DMS53 treated with DMSO at 0.1 percent for 48 hours (cell line): ENCODE measurements around the gene RABEPK.
"Not testable (repeated sequence)": the region's sequence is repeated elsewhere in the genome, so short reads cannot be mapped to it uniquely, and the experiment has no call there.

Experiments
- DNase-seq: peaks from one replicate; lab custom pipeline; 2025; ENCODE audit not compliant: unreplicated experiment; lab: John Stamatoyannopoulos, UW

The RABEPK gene

DNA sequence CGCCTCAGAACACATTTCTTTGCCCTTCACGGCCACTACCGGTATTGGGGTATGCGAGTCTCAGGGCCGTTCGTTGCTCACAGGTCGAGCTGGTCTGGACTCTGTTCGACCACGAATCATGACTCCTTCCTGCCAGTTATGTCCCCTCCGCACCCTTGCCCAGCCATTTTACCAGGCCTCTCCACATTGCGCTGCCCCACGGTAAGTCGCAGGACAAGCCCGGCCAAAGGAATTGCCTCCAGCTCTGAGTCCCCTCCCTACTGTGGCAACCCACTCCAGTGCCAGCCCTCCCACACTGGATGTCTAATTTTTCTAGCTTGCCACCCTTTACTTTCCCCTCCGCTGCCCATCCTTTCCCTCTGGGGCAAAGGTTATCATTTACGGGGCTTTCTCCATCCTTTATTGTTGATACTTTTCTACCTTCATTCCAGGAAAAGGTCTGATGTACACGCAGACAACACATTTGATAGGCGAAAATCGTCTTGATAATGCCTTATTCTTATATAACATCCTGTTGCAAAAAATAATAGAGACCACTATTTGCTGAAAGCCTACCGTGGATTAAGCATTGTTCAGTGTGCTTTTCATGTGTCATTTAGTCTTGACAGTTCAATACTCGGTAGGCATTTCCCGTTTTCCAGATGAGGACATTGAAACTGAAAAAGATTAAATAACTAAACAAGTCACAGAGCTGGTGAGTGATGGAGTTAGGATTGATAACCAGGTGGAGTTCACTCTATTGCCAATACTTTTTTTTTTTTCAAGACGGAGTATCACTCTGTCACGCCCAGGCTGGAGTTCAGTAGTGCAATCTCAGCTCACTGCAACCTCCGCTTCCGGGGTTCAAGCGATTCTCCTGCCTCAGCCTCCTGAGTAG is 41.8 kb downstream of the RABEPK start:
- DNase-seq: peak; percentile 58

DNA sequence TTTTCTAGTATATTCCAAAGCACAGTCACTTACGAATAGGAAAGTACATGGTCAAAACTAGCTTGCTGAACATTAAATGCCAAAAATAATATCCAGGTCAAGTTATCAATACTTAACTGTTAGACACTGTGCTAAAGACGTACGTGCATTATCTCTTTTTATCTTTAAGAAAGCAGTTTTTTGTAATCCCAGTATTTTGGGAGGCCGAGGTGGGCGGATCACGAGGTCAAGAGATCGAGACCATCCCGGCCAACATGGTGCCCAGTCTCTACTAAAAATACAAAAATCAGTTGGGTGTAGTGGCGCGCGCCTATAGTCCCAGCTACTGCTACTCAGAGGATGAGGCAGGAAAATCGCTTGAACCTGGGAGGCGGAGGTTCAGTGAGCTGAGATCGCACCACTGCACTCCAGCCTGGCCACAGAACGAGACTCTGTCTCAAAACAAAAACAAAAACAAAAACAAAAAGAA is 43.5 kb downstream of the RABEPK start:
- DNase-seq: no peak

DNA sequence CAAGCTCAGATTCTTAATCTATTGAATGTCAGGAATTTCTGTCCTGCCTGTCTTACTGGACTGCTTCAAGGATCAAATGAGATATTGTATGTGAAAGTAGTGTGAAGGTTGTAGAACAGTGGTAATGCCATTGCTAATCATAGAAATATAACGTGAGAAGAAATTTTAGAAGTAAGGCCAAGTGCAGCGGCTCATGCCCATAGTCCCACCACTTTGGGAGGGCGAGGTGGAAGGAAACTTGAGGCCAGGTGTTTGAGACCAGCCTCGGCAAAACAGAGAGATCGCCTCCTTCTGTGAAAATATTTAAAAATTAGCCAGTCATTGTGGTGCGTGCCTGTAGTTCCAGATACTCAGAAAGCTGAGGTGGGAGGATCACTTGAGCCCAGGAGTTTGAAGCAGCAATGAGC is 45.9 kb downstream of the RABEPK start:
- no peak for DNase-seq

DNA sequence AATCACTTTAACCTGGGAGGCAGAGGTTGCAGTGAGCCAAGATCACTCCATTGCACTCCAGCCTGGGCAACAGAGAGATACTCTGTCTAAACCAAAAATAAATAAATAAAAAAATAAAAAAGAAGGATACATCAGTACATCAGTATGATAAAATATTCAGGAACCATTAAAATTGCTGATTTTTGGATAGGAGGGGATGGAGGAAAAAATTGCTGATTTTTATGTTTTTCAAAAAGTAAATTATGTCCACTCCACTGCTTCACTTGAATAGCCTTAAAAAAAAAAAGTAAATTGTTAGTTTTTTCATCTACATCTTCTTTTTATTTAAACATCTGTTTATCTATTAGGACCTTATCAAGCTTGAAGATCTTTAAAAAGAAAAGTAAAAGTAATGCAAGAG is 53.9 kb downstream of the RABEPK start:
- no peak for DNase-seq

DNA sequence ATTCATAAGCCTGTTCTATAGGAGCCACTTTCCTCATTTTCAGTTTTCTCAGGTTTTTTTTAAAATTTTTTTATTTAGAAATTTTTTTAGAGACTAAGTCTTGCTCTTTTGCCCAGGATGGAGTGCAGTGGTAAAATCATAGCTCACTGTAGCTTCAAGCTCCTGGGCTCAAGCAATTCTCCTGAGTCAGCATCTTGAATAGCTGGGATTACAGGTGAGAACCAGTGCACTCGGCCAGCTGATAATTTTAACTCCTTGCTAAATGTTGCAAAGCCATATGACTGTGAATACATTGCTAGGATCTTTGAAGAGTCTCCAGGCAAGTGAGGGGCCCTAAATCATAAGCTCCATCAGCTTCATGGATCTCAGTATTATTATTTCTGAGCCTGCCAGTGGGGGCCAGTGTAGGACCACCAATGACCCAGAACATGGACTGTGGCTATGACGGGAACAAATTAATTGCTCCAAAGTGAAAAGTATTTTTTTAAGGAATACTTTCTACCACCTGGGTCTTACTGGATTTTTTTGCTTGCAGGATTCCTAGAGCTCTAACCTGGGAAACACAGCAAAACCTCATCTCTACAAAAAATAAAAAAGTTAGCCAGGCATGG is 55.5 kb downstream of the RABEPK start:
- no peak for DNase-seq

DNA sequence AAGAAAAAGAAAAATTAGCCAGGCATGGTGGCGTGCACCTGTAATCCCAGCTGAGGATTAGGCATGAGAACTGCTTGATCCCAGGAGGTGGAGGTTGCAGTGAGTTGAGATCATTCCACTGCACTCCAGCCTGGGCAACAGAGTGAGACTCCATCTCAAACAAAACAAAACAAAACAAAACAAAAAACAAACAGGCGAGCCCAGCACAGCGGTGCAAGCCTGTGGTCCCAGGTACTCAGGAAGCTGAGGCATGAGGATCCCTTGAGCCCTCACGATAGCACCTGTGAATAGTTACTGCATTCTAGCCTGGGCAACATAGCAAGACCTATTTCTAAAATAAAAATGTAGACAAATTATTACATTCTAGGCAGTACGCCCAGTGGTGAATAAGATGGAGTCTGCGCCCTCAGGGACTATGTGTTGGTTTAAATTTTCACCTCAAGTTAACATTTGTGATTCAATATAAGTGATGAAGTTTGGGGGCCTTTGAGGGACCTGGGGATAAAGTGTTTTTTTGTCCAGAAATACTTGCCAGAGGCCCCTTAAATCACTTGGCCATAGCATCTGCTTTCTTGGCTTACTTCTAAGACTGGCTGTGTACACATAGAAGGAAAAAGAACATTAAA is 57.9 kb downstream of the RABEPK start:
- no peak for DNase-seq

DNA sequence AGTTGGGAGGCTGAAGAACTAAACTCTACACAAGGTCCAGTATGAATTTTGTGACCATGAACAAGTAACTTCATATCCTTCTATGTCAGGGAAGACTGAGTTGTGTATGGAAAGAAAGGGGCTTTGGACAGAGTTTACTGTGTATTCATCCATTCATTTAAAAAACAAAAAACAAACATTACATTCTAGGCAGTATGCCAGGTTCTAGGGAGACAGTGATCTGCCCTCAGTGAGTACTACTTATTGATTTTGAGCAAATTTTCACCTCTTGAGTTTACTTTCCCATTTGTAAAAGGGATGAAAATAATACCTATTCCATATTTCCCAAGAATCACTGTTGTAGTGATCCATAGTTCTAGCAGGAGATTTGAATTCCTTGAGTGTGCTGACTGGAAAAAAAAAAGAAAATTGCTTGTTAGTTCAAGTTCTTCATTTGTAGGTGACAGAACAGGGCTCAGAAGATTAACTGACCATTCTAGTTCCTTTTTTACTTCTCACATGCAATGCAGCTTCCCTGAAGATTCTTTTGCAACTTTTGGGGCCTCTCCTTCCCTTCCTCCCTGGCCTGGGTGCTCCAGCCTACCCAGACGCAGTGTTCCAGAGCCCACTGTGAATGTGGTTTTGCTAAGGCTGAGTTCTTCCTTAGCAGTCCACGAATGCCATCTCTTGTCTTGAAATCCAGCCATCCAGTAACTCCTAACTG is 58.6 kb downstream of the RABEPK start:
- DNase-seq: no peak

DNA sequence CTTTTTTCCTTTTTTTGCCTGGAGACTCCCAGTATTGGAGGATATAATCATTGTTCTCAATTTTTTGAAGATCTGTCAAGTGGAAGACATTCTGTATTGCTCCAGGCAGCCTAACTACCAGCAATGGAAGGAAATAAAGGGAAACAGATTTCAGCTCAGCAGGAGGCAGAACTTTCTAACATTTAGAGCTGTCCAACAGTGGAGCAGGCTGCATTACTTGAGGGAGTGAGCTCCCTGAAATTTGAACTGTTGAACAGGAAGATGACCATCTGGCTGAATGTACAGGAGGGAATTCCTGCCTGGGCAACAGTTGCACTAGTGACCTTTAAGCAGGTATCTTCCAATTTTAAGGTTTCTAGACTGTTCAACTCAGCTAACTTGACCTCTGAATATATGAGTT is 60.2 kb downstream of the RABEPK start:
- DNase-seq: no peak

DNA sequence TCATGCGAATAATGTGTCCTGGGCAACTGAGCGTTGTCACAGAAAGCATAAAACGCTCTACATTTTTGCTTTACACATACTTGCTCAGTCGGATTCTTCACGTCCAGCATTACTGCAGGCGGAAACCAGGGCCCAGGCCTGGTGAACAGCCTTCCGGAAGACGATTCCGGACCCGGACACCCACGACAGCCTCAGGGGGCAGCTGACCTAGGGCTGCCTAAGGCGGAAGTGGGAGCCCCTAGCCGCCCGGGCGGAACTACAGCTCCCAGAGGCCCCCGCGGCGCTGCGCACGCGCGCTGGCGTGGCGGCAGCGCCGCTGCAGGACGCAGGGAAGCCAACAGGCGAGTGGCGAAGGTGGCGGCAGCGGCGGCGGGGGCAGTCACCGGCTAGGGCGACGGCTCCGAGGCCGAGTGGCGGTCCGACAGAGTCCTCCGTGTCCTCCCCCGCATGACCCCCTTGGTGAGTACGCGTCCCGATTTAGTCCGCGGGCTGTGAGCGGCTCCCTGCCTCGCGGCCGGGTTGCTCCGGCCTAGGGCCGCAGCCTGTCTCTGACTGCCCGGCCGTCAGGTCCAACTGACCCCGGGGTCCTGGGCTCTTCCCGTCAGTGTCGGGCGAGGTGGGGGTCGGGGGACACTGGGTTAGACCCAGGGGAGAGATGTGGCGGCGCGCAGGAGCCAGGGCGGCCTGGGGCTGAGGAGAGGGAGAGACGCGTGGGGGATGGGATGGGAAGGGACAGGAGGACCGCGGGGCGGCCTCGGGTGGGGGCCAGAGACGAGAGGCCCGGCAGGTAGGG is 61.4 kb downstream of the RABEPK start, which contains the start of gene GAPVD1:
TSS of gene GAPVD1 (plus strand) at position 326 of the 793 bp plus-strand sequence. CDS start 37,096 bp downstream, outside the sequence.
- peak; percentile 90 for DNase-seq

DNA sequence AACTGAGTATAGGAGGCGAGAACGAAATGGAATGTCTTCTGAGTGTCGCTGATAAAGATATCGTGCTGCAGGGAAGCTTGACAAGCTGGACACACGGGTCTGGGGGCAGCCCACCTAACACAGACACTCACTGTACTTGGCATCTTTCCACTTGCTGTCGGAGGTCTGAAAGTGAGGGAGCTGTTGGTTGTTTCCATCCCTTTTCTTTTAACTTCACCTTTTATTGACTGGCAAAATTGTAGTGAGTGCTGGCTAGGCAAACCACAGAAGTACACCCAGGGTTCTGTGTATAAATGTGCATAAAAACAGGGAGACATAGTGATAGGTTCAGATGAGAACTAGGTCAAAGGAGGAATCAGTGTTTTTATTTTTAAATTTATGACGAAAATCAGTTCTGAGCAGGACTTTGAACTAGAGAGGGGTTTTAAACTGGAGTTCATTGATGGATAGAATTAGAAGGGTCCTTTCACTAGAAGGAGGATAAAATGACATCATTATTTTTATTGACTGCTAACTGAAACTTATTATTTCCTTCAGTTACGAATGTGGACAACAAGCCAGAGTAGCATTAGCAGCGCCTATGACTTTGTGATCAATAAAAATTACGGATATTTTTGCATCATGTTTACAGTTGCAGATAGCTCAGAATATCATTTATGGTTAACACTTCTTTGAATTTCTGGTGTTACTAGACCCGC is 62.1 kb downstream of the RABEPK start:
- no peak for DNase-seq

DNA sequence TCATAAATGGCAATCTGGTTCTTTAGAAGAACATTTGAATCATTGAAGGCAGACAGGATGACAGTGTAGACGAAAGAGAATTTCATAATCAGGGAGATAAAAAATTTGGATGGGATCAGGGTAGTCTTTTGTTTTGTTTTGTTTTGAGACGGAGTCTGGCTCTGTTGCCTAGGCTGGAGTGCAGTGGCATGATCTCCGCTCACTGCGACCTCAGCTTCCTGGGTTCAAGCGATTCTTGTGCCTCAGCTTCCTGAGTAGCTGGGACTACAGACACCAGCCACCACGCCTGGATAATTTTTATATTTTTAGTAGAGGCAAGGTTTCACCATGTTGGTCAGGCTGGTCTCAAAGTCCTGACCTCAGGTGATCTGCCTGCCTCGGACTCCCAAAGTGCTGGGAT is 63.7 kb downstream of the RABEPK start:
- DNase-seq: not testable (repeated sequence)

DNA sequence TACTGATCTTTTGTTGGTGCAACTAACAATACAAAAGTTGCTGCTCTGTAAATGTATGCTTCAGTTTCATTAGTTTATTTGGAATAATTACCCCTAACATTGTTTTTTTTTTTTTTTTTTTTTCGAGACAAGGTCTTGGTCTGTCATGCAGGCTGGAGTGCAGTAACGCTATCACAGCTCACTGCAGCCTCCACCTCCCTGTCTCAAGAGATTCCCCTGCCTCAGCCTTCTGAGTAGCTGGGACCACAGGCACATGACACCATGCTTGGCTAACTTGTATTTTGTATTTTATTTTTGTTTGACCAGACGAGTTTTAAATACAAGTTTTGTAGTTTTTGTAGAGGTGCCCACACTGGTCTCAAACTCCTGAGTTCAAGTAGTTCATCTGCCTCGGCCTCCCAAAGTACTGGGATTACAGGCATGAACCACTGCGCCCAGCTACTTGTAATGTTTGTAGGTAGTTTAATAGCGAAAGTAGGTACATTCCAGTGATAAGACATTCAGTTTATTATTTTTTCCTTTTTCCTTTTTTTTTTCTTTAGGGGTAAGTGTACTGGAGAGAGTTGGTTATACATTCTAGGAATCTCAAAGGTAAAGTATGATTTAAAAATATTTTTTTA is 68.2 kb downstream of the RABEPK start:
- no peak for DNase-seq

DNA sequence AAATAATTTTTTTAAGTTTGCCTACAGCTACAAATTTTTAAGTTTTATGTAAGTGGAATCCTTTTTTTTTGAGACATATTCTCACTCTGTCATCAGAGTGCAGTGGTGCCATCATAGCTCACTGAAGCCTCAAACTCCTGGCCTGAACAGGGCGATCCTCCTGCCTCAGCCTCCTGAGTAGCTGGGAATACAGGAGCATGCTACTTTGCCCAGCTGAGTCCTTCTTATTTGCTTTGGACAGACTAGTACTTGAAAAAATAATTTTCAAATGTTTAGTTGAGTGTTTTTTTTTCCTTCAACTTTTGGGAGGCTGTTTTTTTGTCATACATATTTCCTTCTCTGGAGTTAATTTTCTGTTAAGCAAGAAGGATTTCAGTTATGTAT is 68.7 kb downstream of the RABEPK start:
- DNase-seq: no peak

DNA sequence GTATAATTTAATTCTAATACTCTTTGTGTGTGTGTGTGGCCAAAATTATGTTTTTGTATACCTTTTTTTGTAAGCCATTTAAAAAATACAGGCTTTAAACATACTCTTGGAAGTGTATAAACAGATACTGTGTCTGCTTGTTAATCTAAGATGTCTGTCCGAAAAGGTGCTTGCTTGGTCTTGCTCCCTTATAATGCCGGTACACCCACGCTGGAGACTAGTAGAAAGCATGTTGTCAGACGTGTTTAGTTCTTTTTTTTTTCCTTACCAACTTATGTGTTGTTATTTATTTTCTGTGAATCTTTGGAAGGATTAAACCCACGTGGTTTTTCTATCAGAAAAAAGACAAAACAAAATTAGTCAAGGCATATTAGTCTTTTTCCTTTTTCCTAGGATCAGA is 70.7 kb downstream of the RABEPK start:
- DNase-seq: no peak

DNA sequence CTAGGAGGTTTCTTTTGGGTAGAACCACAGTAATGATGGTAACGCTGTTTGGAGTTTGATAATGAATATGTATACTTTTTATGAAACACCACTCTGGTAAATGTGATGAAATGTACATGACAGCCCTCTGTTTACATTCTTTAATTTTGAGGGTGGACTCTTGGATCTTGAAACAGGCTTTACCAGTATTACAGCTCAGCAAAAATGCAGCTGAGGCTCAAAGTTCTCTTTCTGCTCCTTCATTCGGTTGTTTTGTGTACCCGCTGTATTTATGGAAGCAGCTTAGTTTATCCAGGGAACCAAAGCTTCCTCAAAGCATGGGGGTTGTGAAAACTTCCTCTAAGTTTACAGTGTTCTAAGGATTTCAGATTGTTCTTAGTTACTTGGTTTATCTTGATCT is 72.4 kb downstream of the RABEPK start:
- DNase-seq: no peak

DNA sequence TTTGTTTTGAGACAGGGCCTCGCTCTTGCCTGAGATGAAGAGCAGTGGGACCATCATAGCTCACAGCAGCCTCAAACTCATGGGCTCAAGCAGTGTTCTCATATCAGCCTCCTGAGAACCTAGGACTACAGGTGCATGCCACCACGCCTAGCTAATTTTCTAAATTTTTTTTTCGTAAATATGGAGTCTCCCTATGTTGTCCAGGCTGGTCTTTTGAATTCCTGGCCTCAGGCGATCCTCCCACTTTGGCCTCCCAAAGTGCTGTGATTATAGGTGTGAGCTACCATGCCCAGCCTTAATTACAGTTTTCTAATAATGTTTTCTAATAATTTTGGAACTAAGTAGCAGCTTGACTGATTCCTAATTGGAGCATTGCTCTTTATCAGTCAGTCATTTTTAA is 76.4 kb downstream of the RABEPK start:
- DNase-seq: no peak

DNA sequence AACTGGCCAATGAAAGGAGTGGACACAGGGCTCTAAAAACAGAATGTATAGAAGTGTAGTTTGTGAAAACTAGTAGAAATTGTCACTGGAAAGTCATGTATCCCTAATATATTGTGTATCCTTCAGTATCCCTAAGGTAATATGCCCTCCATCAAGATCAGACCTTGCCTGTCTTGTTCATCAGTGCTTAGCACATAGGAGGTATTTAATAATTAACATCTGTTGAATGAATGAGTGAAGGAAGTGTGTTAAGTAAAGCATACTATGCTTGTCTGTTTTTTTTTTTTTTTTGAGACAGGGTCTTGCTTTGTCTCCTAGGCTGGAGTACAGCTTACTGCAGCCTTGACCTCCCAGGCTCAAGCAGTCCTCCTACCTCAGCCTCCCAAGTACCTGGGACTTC is 77.1 kb downstream of the RABEPK start:
- no peak for DNase-seq

DNA sequence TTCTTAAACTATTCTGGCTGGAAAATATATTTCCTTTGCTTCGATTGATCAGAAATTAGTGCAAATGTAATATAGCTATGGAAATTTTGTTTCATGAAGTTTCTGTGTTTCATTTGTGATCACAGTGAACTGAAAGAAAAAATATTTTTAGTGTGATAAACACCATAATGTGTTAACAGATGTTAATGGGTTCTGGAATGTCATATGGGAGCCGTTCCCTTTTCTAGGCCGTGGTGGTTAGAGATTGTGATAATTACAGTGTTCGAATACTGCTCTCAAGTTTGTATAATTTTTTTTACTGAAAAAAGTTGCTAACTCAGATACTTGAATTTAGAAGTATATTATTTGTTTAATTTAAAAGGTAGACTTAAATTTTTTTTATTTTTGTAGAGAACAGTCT is 80.6 kb downstream of the RABEPK start:
- DNase-seq: no peak
